Astrocyte of the cerebellum (primary cell): Measurements from ENCODE around the gene PDZD7.

Experiments
- DNase-seq: peaks from one replicate; pipeline ENCODE4 v3.0.0-alpha.2; 2011; ENCODE audit warnings: low read depth
- H3K4me3 ChIP-seq: 2 replicates; pipeline ENCODE4 v1.5.1; 2011; ENCODE audit warnings: mild to moderate bottlenecking, low read depth, low read length, moderate library complexity
- CTCF ChIP-seq: IDR thresholded peaks from 2 replicates; pipeline ENCODE4 v1.5.1; 2012; ENCODE audit warnings: low read length, low read depth, moderate library complexity, mild to moderate bottlenecking; ENCODE audit errors: missing control alignments
- in situ Hi-C: cut with HindIII; loops from 2 replicates; pipeline ENCODE4 v1.10.0; 2017; ENCODE audit warnings: low sequenced_read_pairs

The PDZD7 gene

GRCh38 chr10:100986952-100987684 lies 43.8 kb downstream of the PDZD7 start, which contains the start of the genes MRPL43 and TWNK:
Gene MRPL43 (minus strand): TSS chr10:100987497. CDS start chr10:100987443, 54 bp downstream.
Gene TWNK (plus strand): TSS chr10:100987543. CDS start chr10:100988211, 668 bp downstream.
- DNase-seq, result no peak
- H3K4me3 ChIP-seq, result peak within 1 kb of the TSS; percentile 98
- in situ Hi-C loops, result no loop called here
- TF ChIP-seq CTCF, result no peak

- DNase-seq, result no peak
- H3K4me3 ChIP-seq, result peak overlapping the region; percentile 98
- in situ Hi-C loops, result no loop called here
- no peak for TF ChIP-seq CTCF
These were observed 44.3 kb downstream of the PDZD7 start for GRCh38 chr10:100986623-100986951.

GRCh38 chr10:100985336-100985735 lies 45.6 kb downstream of the PDZD7 start:
- no peak overlapping the region for H3K4me3 ChIP-seq
- in situ Hi-C loops, result no loop called here
- no peak for TF ChIP-seq CTCF
- no peak for DNase-seq

- DNase-seq, result no peak
- in situ Hi-C loops, result no loop called here
- TF ChIP-seq CTCF, result no peak
- H3K4me3 ChIP-seq, result no peak overlapping the region
These were observed 46.2 kb downstream of the PDZD7 start for GRCh38 chr10:100984672-100985177.

- in situ Hi-C loops, result no loop called here
- no peak for DNase-seq
These were observed 46.9 kb downstream of the PDZD7 start for GRCh38 chr10:100983868-100984671.

More at GRCh38 chr10:100983868-100984671, 46.9 kb downstream of the PDZD7 start:
- TF ChIP-seq CTCF, result no peak
- H3K4me3 ChIP-seq, result no peak overlapping the region
